Hematopoietic multipotent progenitor cell treated with erythropoietin and hydrocortisone succinate and interleukin-3 and kit ligand, for 4 days (in vitro differentiated cells): ENCODE measurements around the gene KCNQ1.

Source experiments
- DNase-seq: peaks from one replicate; pipeline ENCODE4 v3.0.0-alpha.2; 2015

KCNQ1 gene

GRCh38 chr11:2410616-2411015 lies 34.2 kb upstream of the KCNQ1 start:
- no peak for DNase-seq

GRCh38 chr11:2411446-2412305 lies 33.1 kb upstream of the KCNQ1 start:
- no peak for DNase-seq

- DNase-seq = no peak
Observed at GRCh38 chr11:2412323-2412722, 32.5 kb upstream of the KCNQ1 start.

DNA sequence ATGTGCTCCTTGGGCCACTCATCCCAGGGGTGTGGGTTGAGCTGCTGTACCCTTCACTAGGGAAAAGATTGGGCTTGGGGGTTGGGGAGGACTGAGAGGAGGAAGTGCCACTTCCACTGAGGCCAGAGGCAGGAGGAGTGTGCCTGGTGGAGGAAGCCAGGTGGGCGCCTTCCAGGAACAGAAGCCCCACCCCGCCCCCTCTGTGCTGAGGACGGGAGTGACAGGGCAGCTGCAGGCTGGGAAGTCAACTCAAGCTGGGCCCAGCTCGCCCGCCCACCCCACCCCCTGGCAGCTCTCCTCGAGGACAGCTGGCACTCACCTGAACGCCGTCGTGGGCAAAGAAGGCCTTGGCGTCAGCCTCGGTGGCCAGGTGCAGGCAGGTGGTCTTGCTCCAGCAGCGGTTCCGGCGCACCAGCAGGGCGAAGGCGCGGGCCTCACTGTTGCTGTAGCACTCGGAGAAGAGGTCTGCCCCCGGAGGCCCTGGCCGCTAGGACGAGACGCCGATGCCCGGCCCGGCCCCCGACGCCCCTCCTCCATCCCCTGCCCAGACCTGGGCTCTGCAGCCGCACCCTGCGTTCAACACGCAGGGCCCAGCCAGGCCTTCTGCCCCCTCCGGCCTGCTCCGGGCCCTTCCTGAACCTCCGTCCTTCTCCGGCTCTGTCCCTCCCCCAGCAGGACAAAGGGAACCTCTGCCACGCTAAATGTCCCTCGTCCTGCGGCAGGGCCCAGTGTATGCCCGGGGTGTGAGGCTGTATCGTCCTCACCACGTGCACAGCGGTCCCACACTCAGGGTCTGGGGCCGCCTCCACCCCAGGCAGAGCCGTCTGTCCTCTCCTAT lies 30.8 kb upstream of the KCNQ1 start:
- no peak for DNase-seq

- DNase-seq = no peak
Observed at GRCh38 chr11:2414616-2415015, 30.2 kb upstream of the KCNQ1 start.

DNA sequence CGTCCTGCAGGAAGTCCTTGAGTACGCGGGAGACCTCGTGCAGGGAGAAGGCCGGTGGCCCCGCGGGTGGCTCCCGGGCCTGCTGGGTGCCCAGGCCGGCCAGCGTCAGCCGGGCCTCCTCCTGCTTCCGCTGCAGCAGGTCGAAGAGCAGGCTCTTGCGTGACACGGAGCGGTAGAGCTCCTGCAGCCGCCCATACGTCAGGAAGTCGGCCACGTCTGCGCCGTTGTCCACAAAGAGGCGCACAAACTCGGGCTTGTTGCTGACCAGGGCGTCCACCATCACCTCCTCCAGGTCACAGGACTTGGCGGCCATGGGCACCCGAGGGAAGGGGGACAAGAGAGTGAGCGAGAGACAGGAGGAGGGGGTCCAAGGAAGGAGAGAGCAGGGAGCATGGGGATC lies 29.6 kb upstream of the KCNQ1 start:
- no peak for DNase-seq

DNA sequence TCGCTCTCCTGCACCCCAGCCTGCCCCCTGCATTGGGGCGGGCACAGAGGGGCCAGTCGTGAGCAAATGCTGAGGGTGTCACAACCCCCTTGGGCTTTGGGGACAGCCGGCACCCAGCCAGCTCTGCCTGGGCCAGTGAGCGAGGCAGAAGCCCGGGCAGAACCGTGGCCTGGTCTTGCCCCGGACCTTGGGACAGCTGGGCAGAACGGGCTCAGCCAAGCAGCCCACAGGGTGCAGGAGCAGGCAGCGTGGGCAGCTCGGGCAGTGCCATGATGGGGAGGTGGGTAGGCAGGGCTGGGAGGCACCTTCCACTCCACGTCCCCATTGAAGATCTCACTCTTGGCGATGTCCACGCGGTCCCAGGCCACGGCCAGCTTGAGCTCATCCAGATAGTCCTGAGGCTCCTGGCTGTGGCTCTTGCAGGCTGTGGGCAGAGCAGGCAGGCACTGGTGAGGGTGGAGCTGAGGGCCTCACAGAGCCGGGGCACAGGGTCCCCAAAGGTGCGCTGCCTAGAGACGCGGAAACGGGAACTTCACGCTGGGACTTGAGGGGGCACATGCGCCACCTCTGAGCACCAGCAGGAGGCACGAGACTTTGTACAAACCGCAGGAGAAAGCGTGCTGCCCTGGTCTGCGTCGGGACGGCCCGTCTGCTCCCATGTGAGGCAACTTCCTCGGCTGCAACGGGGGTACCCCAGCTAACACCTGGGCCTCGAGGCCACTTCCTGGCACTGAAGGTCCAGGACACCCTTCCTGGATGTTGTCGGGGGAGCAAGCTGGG lies 29.0 kb upstream of the KCNQ1 start:
- DNase-seq = no peak

GRCh38 chr11:2416765-2417164 lies 28.0 kb upstream of the KCNQ1 start:
- DNase-seq = no peak

GRCh38 chr11:2417856-2418692 lies 26.7 kb upstream of the KCNQ1 start:
- DNase-seq = no peak

DNA sequence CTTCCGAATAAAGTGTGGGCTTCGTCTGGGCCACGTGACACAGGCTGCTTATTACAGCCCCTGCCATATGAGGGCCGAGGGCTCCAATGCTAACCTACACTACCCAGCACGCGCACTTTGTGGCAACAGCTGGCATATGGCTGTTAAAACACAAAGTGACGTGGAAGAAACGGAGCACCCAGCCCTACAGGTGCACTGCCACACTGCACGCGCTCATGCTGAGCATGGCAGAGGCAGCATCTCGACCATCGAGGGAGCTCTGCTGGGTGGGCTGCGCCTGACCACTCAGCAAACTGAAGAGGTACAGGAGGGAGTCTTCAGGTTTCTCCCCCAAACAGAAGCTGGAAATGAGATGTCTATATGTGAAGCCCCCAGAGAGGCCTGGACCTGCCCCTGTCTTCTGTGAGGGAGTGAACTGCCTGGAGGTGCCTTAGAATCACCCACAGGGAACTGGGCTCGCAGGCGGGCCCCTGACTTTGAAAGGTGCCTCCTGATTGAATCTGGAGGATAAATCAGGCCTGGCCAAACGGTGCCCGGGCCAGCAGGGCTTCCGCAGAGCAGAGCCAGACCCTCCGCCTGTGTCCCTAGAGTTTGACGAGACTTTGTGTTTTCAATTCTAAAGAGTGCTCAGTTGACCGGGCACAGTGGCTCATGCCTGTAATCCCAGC lies 26.0 kb upstream of the KCNQ1 start:
- no peak for DNase-seq

DNA sequence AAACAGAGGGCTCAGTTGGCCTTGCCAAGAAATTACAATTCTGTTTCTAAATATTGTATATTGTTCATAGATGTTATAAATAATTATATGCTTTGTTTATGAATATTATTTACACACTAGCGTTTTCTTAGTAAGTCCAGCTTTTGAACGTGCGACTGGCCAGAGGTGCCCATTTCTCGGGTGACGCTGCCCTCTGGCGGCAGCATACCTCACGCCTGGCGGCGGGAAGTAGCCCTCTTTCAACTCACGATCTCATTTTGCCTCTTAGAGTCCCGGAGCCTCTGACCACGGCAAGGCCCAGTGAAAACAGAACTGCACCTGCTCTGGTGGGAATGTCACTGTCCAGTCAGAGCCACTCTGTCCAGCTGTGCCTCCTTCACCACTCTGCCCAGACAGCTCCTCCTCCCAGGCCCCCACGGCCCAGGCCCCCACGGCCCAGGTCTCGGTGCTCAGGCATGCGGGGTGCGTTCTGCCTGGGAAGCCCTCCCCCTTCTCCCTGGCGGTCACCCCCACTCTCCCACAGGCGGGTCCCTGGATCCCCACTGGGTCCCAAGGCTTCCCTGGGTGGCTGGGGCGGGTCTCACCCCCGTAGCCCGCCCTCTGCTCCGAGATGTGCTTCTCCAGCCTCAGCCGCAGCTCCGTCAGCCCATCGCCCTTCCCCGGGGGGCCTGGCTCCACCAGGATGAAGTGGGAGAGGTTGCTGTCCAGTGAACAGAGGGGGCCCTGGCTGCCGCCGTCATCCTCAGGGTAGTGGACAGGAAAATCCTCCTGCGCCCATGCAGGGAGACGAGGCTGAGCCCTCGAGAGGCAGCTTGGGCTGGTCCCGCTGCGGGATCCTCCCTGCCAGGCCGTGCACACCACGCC lies 24.9 kb upstream of the KCNQ1 start:
- peak; percentile 87 for DNase-seq

GRCh38 chr11:2420502-2421225 lies 24.1 kb upstream of the KCNQ1 start:
- peak; percentile 90 for DNase-seq

DNA sequence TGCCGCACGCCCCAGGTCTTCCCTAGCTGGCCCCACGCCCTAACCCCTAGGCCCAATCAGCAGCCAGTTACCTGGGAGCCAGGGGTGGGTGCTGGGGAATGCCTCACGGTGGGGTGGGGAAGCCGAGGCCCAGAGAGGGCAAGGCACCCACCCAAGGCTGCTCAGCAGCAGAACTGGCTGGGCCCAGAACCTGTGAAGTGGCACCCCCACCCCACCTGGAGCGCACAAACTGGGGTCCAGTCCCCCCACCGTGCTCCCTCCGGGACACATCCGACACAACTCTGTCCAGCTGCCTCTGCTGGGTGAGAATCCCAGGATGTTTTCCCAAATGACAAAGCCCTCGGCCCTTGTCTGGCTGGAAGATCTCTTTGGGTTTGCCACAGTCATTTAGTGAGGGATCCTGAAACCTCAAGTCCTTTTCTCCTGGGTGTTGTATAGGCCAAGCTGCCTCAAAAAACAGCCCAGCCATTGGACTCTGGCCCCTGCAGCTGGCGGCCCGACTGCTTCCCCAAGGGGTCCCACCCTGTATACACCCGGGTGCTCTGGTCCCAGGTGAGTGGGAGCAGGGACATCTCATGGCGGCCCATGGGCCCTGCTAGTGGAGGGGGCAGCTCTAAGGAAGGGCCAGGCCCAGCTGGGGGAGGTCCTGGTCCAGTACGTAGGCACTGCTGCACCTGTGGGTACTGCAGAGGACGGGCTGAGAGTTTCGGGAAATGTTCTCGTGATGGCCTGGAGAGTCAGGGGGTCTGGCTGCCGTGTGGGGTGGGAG lies 23.4 kb upstream of the KCNQ1 start:
- no peak for DNase-seq

- DNase-seq = no peak
Observed at GRCh38 chr11:2421996-2422395, 22.8 kb upstream of the KCNQ1 start.

DNA sequence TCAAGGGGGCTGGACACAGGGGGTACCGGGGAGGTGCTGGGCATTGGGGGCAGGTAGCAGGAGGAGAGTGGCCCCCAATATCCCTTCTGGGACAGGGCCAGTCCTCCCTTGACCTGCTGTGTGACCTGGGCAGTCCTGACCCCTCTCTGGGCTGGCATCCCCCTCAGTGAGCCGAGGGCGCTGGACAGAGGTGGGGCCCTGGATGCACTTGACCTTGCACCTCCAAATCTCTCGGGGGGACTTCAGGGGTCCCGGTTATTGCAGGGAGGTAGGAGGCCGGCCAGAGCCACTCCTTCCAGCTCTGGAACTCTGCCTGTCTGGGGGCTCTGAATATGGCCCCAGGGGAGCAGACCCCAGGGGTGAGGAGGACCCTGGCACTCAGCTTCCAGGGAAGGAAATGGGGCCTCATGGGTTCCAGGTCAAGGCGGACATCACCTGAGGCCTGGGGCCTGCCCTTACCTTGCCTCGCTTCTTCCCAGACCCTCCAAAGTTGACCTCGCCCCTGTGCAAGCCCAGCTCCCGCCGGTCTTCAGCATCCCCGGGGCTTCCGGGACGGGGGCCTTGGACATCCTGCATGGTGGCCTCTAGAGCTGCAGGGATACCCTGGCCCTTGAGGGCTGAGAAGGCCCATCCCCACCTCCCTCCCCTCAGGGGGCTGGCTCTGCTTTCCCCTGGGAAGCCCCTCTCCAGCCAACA lies 22.2 kb upstream of the KCNQ1 start:
- DNase-seq = no peak

DNA sequence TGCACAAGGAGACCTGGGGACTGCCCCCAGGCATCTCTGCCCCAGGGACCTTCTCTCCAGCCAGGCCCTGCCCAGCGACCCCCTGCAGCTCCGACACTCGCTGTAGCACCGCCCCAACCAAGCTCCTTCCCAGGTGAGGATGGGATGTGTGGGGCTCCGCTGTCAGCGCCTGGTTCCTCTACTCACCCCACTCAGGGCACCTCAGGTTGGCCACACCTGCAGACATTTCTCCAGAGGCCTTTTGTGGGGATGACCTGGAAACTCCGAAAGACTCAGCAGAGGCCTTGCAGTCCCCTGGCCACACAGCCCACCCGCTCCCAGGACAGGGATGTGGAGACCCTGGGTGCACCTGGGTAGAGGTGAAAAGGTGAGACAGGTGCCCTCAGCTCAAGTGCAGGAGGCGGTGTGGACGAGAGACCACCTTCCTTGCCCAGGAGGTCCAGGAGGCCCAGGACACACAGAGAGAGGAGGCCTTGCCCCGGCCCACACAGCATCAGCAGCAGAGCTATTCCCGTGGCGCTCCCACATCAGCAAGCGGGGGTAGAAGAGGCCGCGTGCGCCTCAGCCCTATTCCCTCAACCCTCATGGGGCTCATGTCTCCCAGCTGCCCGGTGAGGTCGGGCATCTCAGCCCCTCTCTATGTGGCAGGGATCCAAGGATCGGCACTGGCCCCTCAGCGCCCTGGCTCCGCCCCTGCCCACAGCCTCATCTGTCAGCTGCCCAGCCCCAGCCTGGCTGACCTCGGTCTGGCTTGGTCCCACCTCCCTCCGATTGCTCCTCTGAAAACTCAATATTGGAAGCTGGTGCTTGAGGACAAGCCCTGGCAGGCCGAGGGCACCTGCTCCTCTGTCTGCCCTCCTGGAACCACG lies 21.4 kb upstream of the KCNQ1 start:
- no peak for DNase-seq

GRCh38 chr11:2424811-2425495 lies 19.9 kb upstream of the KCNQ1 start:
- DNase-seq = no peak
